CD14-positive monocyte (primary cell): ENCODE data around the gene KDM4C. TPM values are rescaled to one million over a fixed set of nuclear protein-coding genes. Genes with fewer than 3 reads are reported as not detected.
A peak's percentile ranks its signal among the peaks of the same experiment; 100 is the strongest.

Source experiments
- DNase-seq, 3 donors: peaks; one replicate each; pipeline ENCODE4 v3.0.0-alpha.2; 2011 to 2022
- H2AFZ ChIP-seq: 2 replicates; pipeline ENCODE4 v1.6.0; 2012; ENCODE audit warnings: mild to moderate bottlenecking, low read depth, low read length, inconsistent platforms; ENCODE audit not compliant: insufficient read depth, poor library complexity, severe bottlenecking
- H3K27ac ChIP-seq, 2 donors: 1 replicate in 1 of 2; 2 replicates in 1 of 2; pipeline ENCODE4 v1.5.1; 2012 to 2013; ENCODE audit warnings: low read length in 2 of 2, control low read depth in 1 of 2, inconsistent platforms in 1 of 2, low read depth in 1 of 2, mild to moderate bottlenecking in 1 of 2
- H3K27me3 ChIP-seq, 2 donors: one replicate each; pipeline versions ENCODE4 v1.6.0 to v1.6.1; 2011 to 2013; ENCODE audit warnings: low read length in 2 of 2; ENCODE audit not compliant: control insufficient read depth in 2 of 2, insufficient read depth in 2 of 2
- H3K36me3 ChIP-seq, 2 donors: replicated peaks in 1 of 2; 1 replicate in 1 of 2; 2 replicates in 1 of 2; pipeline versions ENCODE4 v1.5.1 to v1.6.1; 2012 to 2013; ENCODE audit warnings: low read length in 2 of 2, control low read depth in 1 of 2, inconsistent platforms in 1 of 2, mild to moderate bottlenecking in 1 of 2; ENCODE audit not compliant: insufficient read depth in 2 of 2, control insufficient read depth in 1 of 2
- H3K4me1 ChIP-seq, 2 donors: 1 replicate in 1 of 2; 2 replicates in 1 of 2; pipeline versions ENCODE4 v1.5.1 to v1.6.1; 2012 to 2013; ENCODE audit warnings: low read length in 2 of 2, control low read depth in 1 of 2, inconsistent platforms in 1 of 2, mild to moderate bottlenecking in 1 of 2, moderate library complexity in 1 of 2; ENCODE audit not compliant: insufficient read depth in 2 of 2, control insufficient read depth in 1 of 2
- H3K4me2 ChIP-seq: replicated peaks from 2 replicates; pipeline ENCODE3; 2012; ENCODE audit warnings: low read length, moderate library complexity, mild to moderate bottlenecking; ENCODE audit not compliant: poor library complexity, severe bottlenecking; ENCODE audit errors: extremely low read depth
- H3K4me3 ChIP-seq, 3 experiments: fragments of 200-600 bp in 1 of 3; sonication (generic) in 1 of 3; replicated peaks in 1 of 3; 1 replicate in 2 of 3; 2 replicates in 1 of 3; pipeline ENCODE4 v1.5.1; 2011 to 2013; ENCODE audit warnings: low read length in 3 of 3, mild to moderate bottlenecking in 3 of 3, control low read depth in 2 of 3, low read depth in 2 of 3, inconsistent platforms in 1 of 3, moderate library complexity in 1 of 3
- H3K79me2 ChIP-seq: 2 replicates; pipeline ENCODE4 v1.6.0; 2012; ENCODE audit warnings: mild to moderate bottlenecking, control low read depth, inconsistent platforms, low read length, moderate library complexity; ENCODE audit not compliant: insufficient read depth
- H3K9ac ChIP-seq: 2 replicates; pipeline ENCODE4 v1.6.0; 2017; ENCODE audit warnings: low read length, mild to moderate bottlenecking; ENCODE audit not compliant: insufficient read depth, poor library complexity, severe bottlenecking
- H3K9me3 ChIP-seq, 2 donors: replicated peaks in 1 of 2; 1 replicate in 1 of 2; 2 replicates in 1 of 2; pipeline versions ENCODE4 v1.5.1 to v1.6.1; 2012 to 2013; ENCODE audit warnings: low read length in 2 of 2, control low read depth in 1 of 2; ENCODE audit not compliant: control insufficient read depth in 1 of 2, insufficient read depth in 1 of 2
- H4K20me1 ChIP-seq: 2 replicates; pipeline ENCODE4 v1.6.0; 2012; ENCODE audit warnings: mild to moderate bottlenecking, low read length, control low read depth, moderate library complexity; ENCODE audit not compliant: insufficient read depth
- H3K27ac Mint-ChIP-seq, 7 donors: one replicate each; pipeline ENCODE4 v1.8.0; 2020; ENCODE audit warnings: mild to moderate bottlenecking in 7 of 7, mixed read lengths in 7 of 7, moderate library complexity in 6 of 7, inconsistent platforms in 2 of 7
- H3K27me3 Mint-ChIP-seq, 3 donors: one replicate each; pipeline ENCODE4 v1.8.0; 2021 to 2022; ENCODE audit warnings: low read depth in 3 of 3, mild to moderate bottlenecking in 3 of 3, mixed read lengths in 3 of 3, moderate library complexity in 3 of 3, inconsistent platforms in 1 of 3
- H3K36me3 Mint-ChIP-seq, 2 donors: one replicate each; pipeline ENCODE4 v1.8.0; 2020; ENCODE audit warnings: mixed read lengths in 2 of 2, inconsistent platforms in 1 of 2, mild to moderate bottlenecking in 1 of 2
- H3K4me1 Mint-ChIP-seq: one replicate; pipeline ENCODE4 v1.8.0; 2020; ENCODE audit warnings: mild to moderate bottlenecking, mixed read lengths
- H3K4me3 Mint-ChIP-seq, 2 donors: one replicate each; pipeline ENCODE4 v1.8.0; 2020; ENCODE audit warnings: mild to moderate bottlenecking in 2 of 2, mixed read lengths in 2 of 2, moderate library complexity in 1 of 2
- H3K9me3 Mint-ChIP-seq, 7 donors: one replicate each; pipeline ENCODE4 v1.8.0; 2020 to 2022; ENCODE audit warnings: mixed read lengths in 7 of 7, mild to moderate bottlenecking in 6 of 7, moderate library complexity in 6 of 7, inconsistent platforms in 2 of 7
- WGBS: methylation state at CpG from one replicate; pipeline ENCODE4 v1.1.5; 2013; ENCODE audit warnings: missing lambda C conversion rate; ENCODE audit not compliant: insufficient coverage; 5-methylcytosine and 5-hydroxymethylcytosine counted together
- intact Hi-C, 2 donors: fragments of 100-400 bp; cut with micrococcal nuclease; formaldehyde crosslinking; loops; one replicate each; pipeline versions ENCODE4 v1.15.0 to v1.15.1; 2023
- polyA plus RNA-seq, 3 donors: library from polyadenylated mRNA; depleted of rRNA in 1 of 3; unstranded in 2 of 3; stranded (reverse) in 1 of 3; fragments of 300-500 nt in 2 of 3; fragments of >200 nt in 1 of 3; fragmentation: Illumina TruSeq in 2 of 3; gene quantifications; 1 replicate in 2 of 3; 2 replicates in 1 of 3; pipeline ENCODE4 v1.2.3, GENCODE V29; 2012 to 2021
- TF ChIP-seq, protein P1 (sequence below): fragments of 200-600 bp; IDR thresholded peaks from one replicate; pipeline ENCODE4 v1.8.0; 2022; ENCODE audit warnings: antibody characterized with exemption, mild to moderate bottlenecking

KDM4C gene
- polyA plus RNA-seq, 3 donors, result 15.2 to 36.2 (median 17.1) TPM

DNA sequence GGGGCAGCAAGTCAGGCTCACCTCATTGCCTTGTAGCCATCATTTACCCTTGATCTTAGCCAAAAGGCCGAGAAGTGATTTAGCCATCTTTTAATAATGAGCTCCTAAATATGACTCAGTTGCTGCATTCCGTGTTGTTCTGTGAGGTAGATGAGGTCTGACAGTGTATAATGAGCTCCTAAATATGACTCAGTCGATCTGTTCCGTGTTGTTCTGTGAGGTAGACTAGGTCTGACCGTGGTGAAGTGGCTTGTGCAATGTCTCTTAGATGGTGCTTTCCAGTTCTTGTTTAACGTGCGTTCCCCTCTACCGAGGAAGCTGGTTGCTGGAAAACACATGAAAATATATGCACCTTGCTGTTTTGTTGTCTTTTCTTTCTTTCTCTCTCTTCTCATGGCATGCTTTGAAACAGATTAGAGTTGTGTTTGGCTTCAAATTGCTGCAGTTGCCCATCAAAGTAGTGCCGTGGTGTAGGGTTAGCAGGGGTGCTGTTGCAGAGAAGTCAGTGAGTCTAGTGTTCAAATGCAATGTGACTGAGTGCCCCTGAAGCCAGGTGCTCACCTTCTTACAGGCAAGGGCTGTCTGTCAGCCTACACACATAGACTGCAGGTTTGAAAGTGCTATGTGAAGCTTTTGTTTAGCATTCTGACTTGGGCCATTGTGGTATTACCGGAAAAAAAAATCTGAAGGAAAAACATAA lies 118.6 kb downstream of the KDM4C start:
- Histone ChIP-seq H3K4me3 (no peak overlapping the region), H3K27ac (no peak overlapping the region), H3K36me3 (peaks cover 0 to 6% of the 10 kb centered on the region in 2 donors), H3K4me2 (no peak overlapping the region), H3K79me2 (no peaks in the 10 kb centered on the region), H3K9me3 (peaks cover 0 to 2% of the 10 kb centered on the region in 2 donors), H3K27me3 (no peaks in the 10 kb centered on the region), H3K4me1 (peaks cover 7 to 8% of the 10 kb centered on the region in 2 donors), H3K9ac (no peak overlapping the region), H2AFZ (no peak overlapping the region), H4K20me1 (peaks cover 69% of the 10 kb centered on the region)
- H3K4me3 Mint-ChIP-seq, result no peak overlapping the region
- no peak overlapping the region for H3K27ac Mint-ChIP-seq
- peaks cover 21 to 22% of the 10 kb centered on the region in 2 donors for H3K36me3 Mint-ChIP-seq
- TF ChIP-seq, protein P1, sequence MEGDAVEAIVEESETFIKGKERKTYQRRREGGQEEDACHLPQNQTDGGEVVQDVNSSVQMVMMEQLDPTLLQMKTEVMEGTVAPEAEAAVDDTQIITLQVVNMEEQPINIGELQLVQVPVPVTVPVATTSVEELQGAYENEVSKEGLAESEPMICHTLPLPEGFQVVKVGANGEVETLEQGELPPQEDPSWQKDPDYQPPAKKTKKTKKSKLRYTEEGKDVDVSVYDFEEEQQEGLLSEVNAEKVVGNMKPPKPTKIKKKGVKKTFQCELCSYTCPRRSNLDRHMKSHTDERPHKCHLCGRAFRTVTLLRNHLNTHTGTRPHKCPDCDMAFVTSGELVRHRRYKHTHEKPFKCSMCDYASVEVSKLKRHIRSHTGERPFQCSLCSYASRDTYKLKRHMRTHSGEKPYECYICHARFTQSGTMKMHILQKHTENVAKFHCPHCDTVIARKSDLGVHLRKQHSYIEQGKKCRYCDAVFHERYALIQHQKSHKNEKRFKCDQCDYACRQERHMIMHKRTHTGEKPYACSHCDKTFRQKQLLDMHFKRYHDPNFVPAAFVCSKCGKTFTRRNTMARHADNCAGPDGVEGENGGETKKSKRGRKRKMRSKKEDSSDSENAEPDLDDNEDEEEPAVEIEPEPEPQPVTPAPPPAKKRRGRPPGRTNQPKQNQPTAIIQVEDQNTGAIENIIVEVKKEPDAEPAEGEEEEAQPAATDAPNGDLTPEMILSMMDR, result no peak
- peak in 1 of 3 donors; percentile 6 for DNase-seq
- H3K9me3 Mint-ChIP-seq, result peaks cover 0 to 7% (median 0%) of the 10 kb centered on the region in 7 donors
- peaks cover 17% of the 10 kb centered on the region for H3K4me1 Mint-ChIP-seq
- intact Hi-C loops, result no loop called here
- H3K27me3 Mint-ChIP-seq, result no peaks in the 10 kb centered on the region
- 87% methylated on average over 6 of the region's 10 CpGs for WGBS

DNA sequence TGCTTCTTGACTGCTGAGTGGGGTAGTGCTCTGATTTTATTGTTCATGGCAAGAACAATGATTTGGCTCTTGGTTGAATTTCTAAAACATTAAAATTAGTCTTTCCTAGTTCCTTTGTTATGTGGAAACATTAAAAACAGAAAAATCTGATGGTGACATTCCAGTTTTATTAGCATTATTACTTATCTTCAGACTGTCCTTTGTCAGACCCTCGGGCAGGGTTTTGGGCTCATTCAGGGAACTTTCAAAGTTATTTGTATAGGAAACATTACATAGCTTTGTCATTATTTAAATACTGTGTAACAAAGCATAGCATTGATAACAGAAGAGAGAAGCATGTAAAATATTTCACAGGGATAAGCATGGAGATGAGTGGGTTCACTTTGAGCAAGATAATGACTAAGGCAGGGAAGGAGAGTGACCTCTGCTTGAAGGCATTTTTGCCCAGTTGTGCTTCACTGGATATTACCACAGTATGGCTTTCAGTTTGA lies 119.9 kb downstream of the KDM4C start:
- no peaks in the 10 kb centered on the region for H3K79me2 ChIP-seq

More for the DNA sequence above, 119.9 kb downstream of the KDM4C start:
- Histone ChIP-seq H3K4me2 (no peak overlapping the region), H3K27me3 (no peaks in the 10 kb centered on the region), H2AFZ (no peak overlapping the region), H3K9ac (no peak overlapping the region), H4K20me1 (peaks cover 66% of the 10 kb centered on the region), H3K36me3 (peaks cover 0 to 6% of the 10 kb centered on the region in 2 donors), H3K27ac (no peak overlapping the region), H3K9me3 (peaks cover 0 to 2% of the 10 kb centered on the region in 2 donors), H3K4me3 (no peak overlapping the region), H3K4me1 (peaks cover 8% of the 10 kb centered on the region in 2 donors)
- TF ChIP-seq, protein P1, result no peak
- H3K9me3 Mint-ChIP-seq, result peaks cover 0 to 7% (median 0%) of the 10 kb centered on the region in 7 donors
- H3K36me3 Mint-ChIP-seq, result peaks cover 15 to 23% of the 10 kb centered on the region in 2 donors
- intact Hi-C loops, result no loop called here
- H3K27ac Mint-ChIP-seq, result no peak overlapping the region
- no peaks in the 10 kb centered on the region for H3K27me3 Mint-ChIP-seq
- DNase-seq, result no peak
- peaks cover 18% of the 10 kb centered on the region for H3K4me1 Mint-ChIP-seq
- no CpG with 5 or more reads among the region's 1 CpG for WGBS
- no peak overlapping the region for H3K4me3 Mint-ChIP-seq
